Lower leg skin (tissue), 4 donors: Measurements from ENCODE around the gene C1orf115. TPM values are rescaled to one million over a fixed set of nuclear protein-coding genes. Genes with fewer than 3 reads are reported as not detected.

Source experiments
- DNase-seq, 2 donors: peaks; one replicate each; pipeline ENCODE4 v3.0.0-alpha.2; 2019; ENCODE audit warnings: low spot score in 2 of 2
- H3K4me3 ChIP-seq: fragments of 200-600 bp; sonication (generic); 2 replicates; pipeline ENCODE4 v1.5.1; 2017; ENCODE audit warnings: mild to moderate bottlenecking, low read depth; ENCODE audit not compliant: poor library complexity, severe bottlenecking
- CTCF ChIP-seq, 3 donors: fragments of 450-650 bp; IDR thresholded peaks; one replicate each; pipeline ENCODE4 v1.5.1; 2016; ENCODE audit warnings: antibody characterized with exemption in 3 of 3, mild to moderate bottlenecking in 3 of 3, moderate library complexity in 2 of 3
- POLR2A ChIP-seq, 2 donors: fragments of 450-650 bp; IDR thresholded peaks; one replicate each; pipeline ENCODE4 v1.6.1; 2016 to 2017; ENCODE audit warnings: antibody characterized with exemption in 2 of 2, mild to moderate bottlenecking in 1 of 2, moderate library complexity in 1 of 2
- WGBS, 2 donors: methylation state at CpG; one replicate each; pipeline ENCODE4 v1.1.5; 2018; 5-methylcytosine and 5-hydroxymethylcytosine counted together
- intact Hi-C: fragments of 100-400 bp; cut with DNase I; formaldehyde crosslinking; loops from one replicate; pipeline ENCODE4 v1.15.0; 2023; ENCODE audit warnings: low total_unique reads
- total RNA-seq, 4 donors: library from RNA; depleted of rRNA; stranded (reverse); fragments of >200 nt; gene quantifications; one replicate each; pipeline ENCODE4 v1.1.0, GENCODE V29; 2016

C1orf115 gene
- total RNA-seq, 4 donors from 2014 or later: 7.5 to 20.5 (median 13.3) TPM

- intact Hi-C loops: no loop called here
- DNase-seq: no peak
- TF ChIP-seq CTCF (IDR thresholded peaks at IDR 0.05) (no peak), POLR2A (IDR thresholded peaks at IDR 0.05) (no peak)
- H3K4me3 ChIP-seq: no peak overlapping the region
- 67 to 78% methylated on average over 6 of the region's 6 CpGs for WGBS, 2 donors
Observed at GRCh38 chr1:220701974-220702373, 11.8 kb downstream of the C1orf115 start.

GRCh38 chr1:220702733-220703270 is 12.6 kb downstream of the C1orf115 start:
- DNase-seq: no peak

GRCh38 chr1:220703305-220703704 is 13.1 kb downstream of the C1orf115 start:
- no peak overlapping the region for H3K4me3 ChIP-seq
- TF ChIP-seq CTCF (IDR thresholded peaks at IDR 0.05): no peak
- no peak for TF ChIP-seq POLR2A (IDR thresholded peaks at IDR 0.05)
- intact Hi-C loops: no loop called here
- 87 to 90% methylated on average over 4 of the region's 4 CpGs for WGBS, 2 donors
- no peak for DNase-seq

More at GRCh38 chr1:220702733-220703270, 12.6 kb downstream of the C1orf115 start:
- intact Hi-C loops: no loop called here
- 46 to 48% methylated on average over 5 of the region's 5 CpGs for WGBS, 2 donors
- TF ChIP-seq CTCF (IDR thresholded peaks at IDR 0.05) (no peak), POLR2A (IDR thresholded peaks at IDR 0.05) (no peak)
- H3K4me3 ChIP-seq: no peak overlapping the region

GRCh38 chr1:220705782-220706181 is 15.6 kb downstream of the C1orf115 start:
- intact Hi-C loops: no loop called here
- DNase-seq: no peak
- TF ChIP-seq POLR2A (IDR thresholded peaks at IDR 0.05): no peak
- no peak for TF ChIP-seq CTCF (IDR thresholded peaks at IDR 0.05)
- H3K4me3 ChIP-seq: no peak overlapping the region
- 74 to 85% methylated on average over 7 of the region's 7 CpGs for WGBS, 2 donors

- intact Hi-C loops: no loop called here
Observed at GRCh38 chr1:220706480-220706879, 16.3 kb downstream of the C1orf115 start.

More at GRCh38 chr1:220706480-220706879, 16.3 kb downstream of the C1orf115 start:
- H3K4me3 ChIP-seq: no peak overlapping the region
- TF ChIP-seq POLR2A (IDR thresholded peaks at IDR 0.05): no peak
- no peak for TF ChIP-seq CTCF (IDR thresholded peaks at IDR 0.05)
- no peak for DNase-seq
- 57 to 78% methylated on average over 9 of the region's 9 CpGs for WGBS, 2 donors
